HG02798 (cell line): ENCODE results near the gene LRRC8C.
"Not testable (repeated sequence)": the region's sequence is repeated elsewhere in the genome, so short reads cannot be mapped to it uniquely, and the experiment has no call there.

Experiments used
- ATAC-seq: cut with Tn5 transposase; IDR thresholded peaks from one replicate; pipeline ENCODE4 v1.9.1; 2021; ENCODE audit warnings: mild to moderate bottlenecking; ENCODE audit not compliant: unreplicated experiment, poor library complexity

The LRRC8C gene

DNA sequence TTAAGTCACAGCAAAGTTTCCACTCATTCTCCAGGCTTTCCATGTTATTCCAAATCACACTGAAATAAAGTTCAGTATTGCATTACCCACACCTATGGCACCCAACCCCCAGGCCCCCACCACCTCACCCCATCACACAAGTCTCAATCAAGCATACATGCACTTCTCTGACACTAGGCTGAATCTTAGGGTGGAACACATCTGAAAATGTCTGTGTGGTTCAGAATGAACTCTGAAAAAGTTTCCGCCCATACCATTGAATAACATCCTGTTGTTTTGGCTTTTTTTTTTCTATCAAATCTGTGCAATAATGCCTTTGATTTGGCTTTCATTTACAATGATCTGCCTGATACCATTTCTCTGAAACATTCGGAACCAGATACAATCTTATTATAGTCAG lies 25.8 kb upstream of the LRRC8C start:
- no peak for ATAC-seq

- ATAC-seq: no peak
These were observed 25.2 kb upstream of the LRRC8C start for GRCh38 chr1:89607586-89608318.

DNA sequence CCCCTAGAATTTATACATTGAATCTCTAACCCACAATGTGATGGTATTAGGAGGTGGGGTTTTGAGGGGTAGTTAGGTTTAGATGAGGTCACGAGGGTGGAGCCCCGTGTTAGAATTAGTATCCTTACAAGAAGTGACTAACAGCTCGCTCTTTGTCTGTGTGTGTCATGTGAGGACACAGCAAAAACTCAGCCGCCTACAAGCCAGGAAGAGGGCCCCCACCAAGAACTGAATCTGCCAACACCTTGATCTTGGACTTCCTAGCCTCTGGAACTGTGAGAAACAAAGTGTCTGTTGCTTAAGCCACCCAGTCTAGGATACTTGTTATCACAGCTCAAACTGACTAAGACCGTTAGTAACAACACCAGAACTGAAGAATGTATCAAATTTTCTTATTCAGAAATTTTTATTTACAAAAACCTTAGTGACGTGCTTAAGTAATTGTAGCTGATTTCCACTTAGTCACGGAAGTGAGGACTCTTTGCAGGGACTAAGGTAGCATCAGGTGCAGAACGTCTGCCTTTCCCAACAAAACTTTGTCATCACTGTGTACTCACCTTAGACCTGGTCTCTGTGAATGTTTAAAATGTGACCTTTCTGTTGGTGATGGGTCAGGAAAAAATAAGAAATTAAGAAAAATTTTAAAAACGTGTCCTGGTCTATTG lies 24.5 kb upstream of the LRRC8C start:
- no peak for ATAC-seq

- ATAC-seq: no peak
These were observed 23.8 kb upstream of the LRRC8C start for GRCh38 chr1:89608984-89609725.

DNA sequence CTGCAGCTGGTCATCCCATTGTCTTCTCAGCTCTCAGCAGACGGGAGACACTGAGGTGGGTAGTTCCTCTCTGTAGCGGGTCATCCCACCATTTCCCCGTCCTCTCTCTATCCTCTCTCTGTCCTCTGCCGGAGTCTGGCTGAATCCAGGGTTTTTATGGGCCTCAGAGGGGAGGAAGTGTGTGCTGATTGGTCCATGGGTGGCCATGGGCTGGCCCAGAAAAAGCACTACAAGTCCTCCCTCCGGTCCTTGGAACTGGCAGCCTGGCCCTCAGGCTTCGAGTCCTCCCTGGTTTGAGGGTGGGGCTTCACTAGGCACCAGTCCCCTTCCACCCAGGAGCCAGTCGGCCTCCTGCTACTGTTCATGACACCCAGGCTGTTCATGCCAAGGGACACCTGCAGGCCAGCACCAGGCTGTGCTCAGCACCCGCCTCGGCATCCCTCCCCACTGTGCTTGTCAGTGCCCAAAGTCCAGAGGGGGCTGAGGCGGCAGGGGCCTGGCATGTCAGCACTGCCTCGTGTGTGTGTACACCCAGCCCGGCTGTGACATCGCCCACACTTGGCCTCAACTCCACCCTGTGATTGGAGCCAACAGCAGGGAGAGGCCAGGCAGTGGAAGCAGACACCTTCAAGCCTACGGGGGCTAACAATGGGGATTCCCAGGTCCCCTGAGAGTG lies 23.0 kb upstream of the LRRC8C start:
- ATAC-seq: no peak

DNA sequence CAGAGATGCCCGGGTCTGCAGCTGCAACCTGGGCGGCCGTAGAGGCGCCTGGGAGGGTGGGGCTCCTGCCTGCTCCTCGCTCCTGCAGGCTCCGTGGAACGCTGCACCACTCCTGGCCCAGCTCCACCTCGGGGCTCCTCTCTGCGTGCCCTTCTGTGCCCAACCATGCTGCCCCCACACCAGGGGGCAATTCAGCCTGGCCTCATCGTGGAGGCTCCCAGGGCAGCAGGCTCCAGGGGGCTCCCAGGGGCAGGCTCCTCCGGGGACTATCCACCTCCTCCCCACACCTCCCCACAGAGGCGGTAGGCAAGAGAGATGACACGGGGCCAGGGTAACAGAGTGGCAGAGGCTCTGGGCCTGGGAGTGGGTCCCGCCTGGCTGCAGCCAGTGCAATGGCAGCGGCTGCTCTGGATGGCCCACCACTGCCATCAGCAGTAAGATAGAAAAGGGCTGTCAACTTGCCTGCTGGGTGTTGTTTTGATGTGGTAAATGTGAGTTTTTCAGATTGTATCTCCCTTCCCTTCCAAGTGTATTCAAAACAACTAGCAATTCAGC lies 22.4 kb upstream of the LRRC8C start:
- ATAC-seq: no peak

GRCh38 chr1:89611721-89612120 lies 21.2 kb upstream of the LRRC8C start:
- peak; percentile 97 for ATAC-seq

- no peak for ATAC-seq
These were observed 19.0 kb upstream of the LRRC8C start for GRCh38 chr1:89613928-89614327.

- ATAC-seq: no peak
These were observed 17.0 kb upstream of the LRRC8C start for GRCh38 chr1:89615676-89616598.

GRCh38 chr1:89616844-89617627 lies 15.9 kb upstream of the LRRC8C start:
- no peak for ATAC-seq

- no peak for ATAC-seq
These were observed 12.3 kb upstream of the LRRC8C start for GRCh38 chr1:89620664-89621063.

DNA sequence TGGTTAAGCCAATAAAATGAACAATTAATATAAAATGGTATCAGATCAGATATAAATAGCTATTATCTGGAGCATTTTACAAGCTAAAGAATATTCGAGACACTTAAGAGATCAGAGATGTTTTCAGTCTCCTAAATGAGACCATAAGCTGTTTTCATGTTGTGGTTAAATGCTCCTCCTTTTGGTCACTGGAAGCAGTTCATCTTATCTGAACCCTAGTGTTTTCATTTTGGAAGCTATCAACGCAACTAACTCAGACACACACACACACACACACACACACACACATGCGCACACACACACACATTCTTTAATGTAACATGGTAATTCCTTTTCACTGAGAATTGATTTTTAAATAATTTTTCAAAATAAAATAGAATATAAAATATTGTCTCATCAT lies 10.0 kb upstream of the LRRC8C start:
- ATAC-seq: no peak

- no peak for ATAC-seq
These were observed 8.6 kb upstream of the LRRC8C start for GRCh38 chr1:89624314-89624713.

DNA sequence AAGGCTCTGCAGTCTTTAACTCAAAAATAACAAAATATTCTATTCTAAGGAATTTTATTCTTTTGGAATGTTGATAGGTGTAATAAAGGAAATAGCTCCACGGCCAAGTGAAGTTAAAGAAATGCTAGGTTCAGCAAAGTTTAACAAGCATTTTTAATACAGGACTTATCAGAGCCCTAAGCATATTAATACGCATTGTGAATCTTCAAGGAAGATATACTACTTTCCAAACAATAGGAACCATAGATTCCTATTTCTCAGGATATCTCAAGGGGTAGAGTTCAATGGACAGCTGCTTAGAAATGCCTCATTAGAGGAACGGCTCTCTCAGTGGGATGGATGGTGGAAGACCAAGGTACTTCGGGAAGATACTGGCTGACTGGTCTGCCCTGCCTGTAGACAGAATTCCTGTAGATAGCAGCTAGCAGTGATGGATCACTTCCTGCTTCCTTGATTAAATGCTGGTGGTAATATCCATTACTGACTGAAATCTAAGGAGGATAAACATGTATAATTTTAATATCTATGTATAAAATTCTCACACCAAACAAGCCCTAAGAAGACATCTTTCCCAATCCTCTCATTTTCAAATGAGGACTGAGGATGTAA lies 8.1 kb upstream of the LRRC8C start:
- no peak for ATAC-seq

- no peak for ATAC-seq
These were observed 5.3 kb upstream of the LRRC8C start for GRCh38 chr1:89627596-89627962.

DNA sequence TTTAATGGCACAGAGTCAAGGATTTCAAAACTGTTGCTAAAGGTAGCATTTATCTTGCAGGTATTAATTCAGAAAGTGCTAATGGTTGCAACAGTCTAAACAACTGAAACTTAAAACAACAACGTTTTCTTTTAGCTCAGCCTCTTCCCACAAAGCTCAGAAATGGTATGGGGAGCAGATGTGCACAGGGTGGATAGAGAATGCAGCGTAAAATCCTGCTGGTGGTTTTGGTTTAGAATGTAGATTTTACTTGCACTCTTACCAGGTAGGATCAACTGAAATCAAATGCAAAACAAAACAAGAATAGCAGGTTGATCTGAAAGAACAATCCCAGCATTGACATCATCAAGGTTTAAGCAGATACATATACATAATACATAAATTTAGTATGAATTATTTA lies 3.8 kb upstream of the LRRC8C start:
- no peak for ATAC-seq

DNA sequence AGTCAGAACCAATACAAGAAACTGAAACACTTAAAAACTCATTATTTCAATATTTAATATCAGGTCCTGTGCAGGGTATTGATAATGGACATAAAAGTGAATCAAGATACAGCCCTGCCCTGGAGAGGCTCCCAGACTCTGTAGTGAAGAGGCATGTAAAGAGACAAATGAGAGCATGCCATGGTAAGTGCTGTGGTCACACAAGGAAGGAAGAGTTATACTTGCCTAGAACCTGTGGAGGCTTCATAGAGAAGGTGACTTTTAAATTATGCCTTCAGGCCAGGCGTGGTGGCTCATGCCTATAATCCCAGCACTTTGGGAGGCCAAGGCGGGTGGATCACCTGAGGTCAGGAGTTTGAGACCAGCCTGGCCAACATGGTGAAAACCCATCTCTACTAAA lies 3.3 kb upstream of the LRRC8C start:
- not testable (repeated sequence) for ATAC-seq

GRCh38 chr1:89630048-89630447 lies 2.9 kb upstream of the LRRC8C start:
- no peak for ATAC-seq
